ENCODE data around the gene PRDM11. TPM values are rescaled to one million over a fixed set of nuclear protein-coding genes. Genes with fewer than 3 reads are reported as not detected.

Gene PRDM11
- total and polyA plus RNA-seq, 2 donors from 2014 or later, result 2.9 to 22.5 TPM

DNA sequence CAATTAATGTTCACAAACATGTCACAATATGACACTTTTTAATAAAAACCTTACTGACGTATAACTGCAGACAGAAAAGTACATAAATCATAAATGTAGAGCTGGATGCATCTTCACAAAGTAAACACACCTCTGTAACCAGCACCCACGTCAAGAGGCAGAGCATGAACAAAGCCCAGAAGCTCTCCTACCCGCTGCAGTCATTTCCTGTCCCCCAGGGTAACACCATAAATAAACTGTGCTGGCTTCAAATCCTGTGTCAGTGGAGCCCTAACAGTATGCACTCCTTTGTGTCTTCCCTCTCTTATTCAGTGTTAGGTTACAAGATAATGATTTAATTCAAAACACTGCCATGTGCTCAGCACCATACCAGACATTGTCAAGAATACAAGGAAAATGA, 134.0 kb downstream of the PRDM11 start:
- Histone ChIP-seq H3K4me3 (ENCODE audit: low read length in 3 of 3) (no peak overlapping the region), H3K9me3 (ENCODE audit: control insufficient read depth in 2 of 3, insufficient read depth in 1 of 3, low read length in 3 of 3) (no peaks in the 10 kb centered on the region), H3K27me3 (ENCODE audit: control insufficient read depth, insufficient read depth, low read length) (no peaks in the 10 kb centered on the region), H3K27ac (ENCODE audit: low read depth in 2 of 2, low read length in 2 of 2) (no peak overlapping the region), H3K9ac (ENCODE audit: low read length in 3 of 3) (no peak overlapping the region), H3K4me1 (ENCODE audit: control insufficient read depth in 2 of 3, insufficient read depth in 2 of 3, low read depth in 1 of 3, low read length in 3 of 3) (no peaks in the 10 kb centered on the region), H3K36me3 (ENCODE audit: control insufficient read depth in 2 of 3, insufficient read depth in 3 of 3, low read length in 3 of 3) (no peaks in the 10 kb centered on the region)
- FAIRE-seq (no peak), DNase-seq (no peak)
- intact Hi-C loops (cut with DNase I), result no loop called here
- TF ChIP-seq, protein P1, sequence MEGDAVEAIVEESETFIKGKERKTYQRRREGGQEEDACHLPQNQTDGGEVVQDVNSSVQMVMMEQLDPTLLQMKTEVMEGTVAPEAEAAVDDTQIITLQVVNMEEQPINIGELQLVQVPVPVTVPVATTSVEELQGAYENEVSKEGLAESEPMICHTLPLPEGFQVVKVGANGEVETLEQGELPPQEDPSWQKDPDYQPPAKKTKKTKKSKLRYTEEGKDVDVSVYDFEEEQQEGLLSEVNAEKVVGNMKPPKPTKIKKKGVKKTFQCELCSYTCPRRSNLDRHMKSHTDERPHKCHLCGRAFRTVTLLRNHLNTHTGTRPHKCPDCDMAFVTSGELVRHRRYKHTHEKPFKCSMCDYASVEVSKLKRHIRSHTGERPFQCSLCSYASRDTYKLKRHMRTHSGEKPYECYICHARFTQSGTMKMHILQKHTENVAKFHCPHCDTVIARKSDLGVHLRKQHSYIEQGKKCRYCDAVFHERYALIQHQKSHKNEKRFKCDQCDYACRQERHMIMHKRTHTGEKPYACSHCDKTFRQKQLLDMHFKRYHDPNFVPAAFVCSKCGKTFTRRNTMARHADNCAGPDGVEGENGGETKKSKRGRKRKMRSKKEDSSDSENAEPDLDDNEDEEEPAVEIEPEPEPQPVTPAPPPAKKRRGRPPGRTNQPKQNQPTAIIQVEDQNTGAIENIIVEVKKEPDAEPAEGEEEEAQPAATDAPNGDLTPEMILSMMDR (IDR thresholded peaks at IDR 0.05; ENCODE audit: borderline replicate concordance, extremely low read depth, insufficient read depth), result no peak

- TF ChIP-seq, protein P1 (IDR thresholded peaks at IDR 0.05; ENCODE audit: borderline replicate concordance, extremely low read depth, insufficient read depth), result no peak
- Histone ChIP-seq H3K4me3 (ENCODE audit: low read length in 3 of 3) (no peak overlapping the region), H3K9me3 (ENCODE audit: control insufficient read depth in 2 of 3, insufficient read depth in 1 of 3, low read length in 3 of 3) (no peaks in the 10 kb centered on the region), H3K9ac (ENCODE audit: low read length in 3 of 3) (no peak overlapping the region), H3K4me1 (ENCODE audit: control insufficient read depth in 2 of 3, insufficient read depth in 2 of 3, low read depth in 1 of 3, low read length in 3 of 3) (peaks cover 0 to 2% (median 0%) of the 10 kb centered on the region in 3 donors), H3K27ac (ENCODE audit: low read depth in 2 of 2, low read length in 2 of 2) (peak overlapping the region in 1 of 2 donors; percentile 15), H3K27me3 (ENCODE audit: control insufficient read depth, insufficient read depth, low read length) (no peaks in the 10 kb centered on the region), H3K36me3 (ENCODE audit: control insufficient read depth in 2 of 3, insufficient read depth in 3 of 3, low read length in 3 of 3) (no peaks in the 10 kb centered on the region)
- intact Hi-C loops (cut with DNase I), result no loop called here
- peak in 3 of 5 donors; percentile 44 to 74 (median 68) for DNase-seq
- no peak for FAIRE-seq
These were observed 135.6 kb downstream of the PRDM11 start for GRCh38 chr11:45282081-45282480.

Other genes with a start within 250 kb of the PRDM11 start
- gene TP53I11, start 195.8 kb upstream of the PRDM11 start, total RNA-seq, result 35.3 TPM
- gene TP53I11, start 195.8 kb upstream of the PRDM11 start, polyA plus RNA-seq (ENCODE audit: insufficient read depth, low read depth, low replicate concordance), result 25.7 TPM
- gene SYT13, start 139.7 kb downstream of the PRDM11 start, total RNA-seq, result 6.8 TPM
- gene SYT13, start 139.7 kb downstream of the PRDM11 start, polyA plus RNA-seq (ENCODE audit: insufficient read depth, low read depth, low replicate concordance), result 16.4 TPM